Panc1 (cell line): ENCODE data around the gene B3GNT3. TPM values are rescaled to one million over a fixed set of nuclear protein-coding genes. Genes with fewer than 3 reads are reported as not detected.
A peak's percentile ranks its signal among the peaks of the same experiment; 100 is the strongest.

Experiments
- ATAC-seq: fragments of 200-7000 bp; cut with Tn5 transposase; 2 replicates; pipeline ENCODE4 v1.9.1; 2020; ENCODE audit warnings: mild to moderate bottlenecking, moderate library complexity
- BruUV-seq: library from RNA; stranded (reverse); fragments of 400-500 nt; replicated peaks from 2 replicates; lab custom pipeline; 2021; lab: Mats Ljungman, UMichigan
- CTCF ChIA-PET: fragments of 300-600 bp; sonication (Branson Sonifier 250); formaldehyde crosslinking; loops from one replicate; lab custom pipeline; 2022; ENCODE audit warnings: antibody characterized with exemption; lab: Charles Lee
- POLR2A ChIA-PET: fragments of 300-600 bp; sonication (Branson Sonifier 250); formaldehyde crosslinking; loops from one replicate; lab custom pipeline; 2022; ENCODE audit warnings: antibody characterized with exemption; lab: Charles Lee
- DNase-seq: peaks from one replicate; pipeline ENCODE4 v3.0.0-alpha.2; 2010; ENCODE audit warnings: low read depth, low spot score
- H3K27ac ChIP-seq: 2 replicates; pipeline ENCODE4 v1.5.1; 2011; ENCODE audit warnings: mild to moderate bottlenecking, low read length, inconsistent platforms
- H3K27me3 ChIP-seq: fragments of 200-500 bp; sonication (Bioruptor generic); 2 replicates; pipeline ENCODE4 v1.6.0; 2014; ENCODE audit warnings: low read length, inconsistent platforms; ENCODE audit not compliant: control insufficient read depth, insufficient read depth
- H3K36me3 ChIP-seq: fragments of 200-500 bp; sonication (Bioruptor generic); 2 replicates; pipeline ENCODE4 v1.5.1; 2014; ENCODE audit warnings: inconsistent platforms, mild to moderate bottlenecking, low read length, moderate library complexity; ENCODE audit not compliant: control insufficient read depth, insufficient read depth
- H3K4me1 ChIP-seq: 2 replicates; pipeline ENCODE4 v1.5.1; 2011; ENCODE audit warnings: inconsistent platforms, mild to moderate bottlenecking, low read length, moderate library complexity; ENCODE audit not compliant: control insufficient read depth, insufficient read depth
- H3K4me3 ChIP-seq, 2 experiments: 2 replicates each; pipeline ENCODE4 v1.5.1; 2011 to 2012; ENCODE audit warnings: low read depth in 2 of 2, low read length in 2 of 2, mild to moderate bottlenecking in 2 of 2, inconsistent platforms in 1 of 2, moderate library complexity in 1 of 2
- H3K9me3 ChIP-seq: fragments of 200-500 bp; sonication (Bioruptor generic); 2 replicates; pipeline ENCODE4 v1.5.1; 2014; ENCODE audit warnings: low read depth, mild to moderate bottlenecking, inconsistent platforms, low read length, moderate library complexity; ENCODE audit not compliant: control insufficient read depth, insufficient read depth
- CTCF ChIP-seq: fragments of 450-650 bp; IDR thresholded peaks from 2 replicates; pipeline ENCODE4 v1.5.1; 2017; ENCODE audit warnings: mild to moderate bottlenecking
- POLR2AphosphoS5 ChIP-seq: IDR thresholded peaks from 2 replicates; pipeline ENCODE4 v1.6.1; 2012; ENCODE audit warnings: mild to moderate bottlenecking, low read depth, low read length, moderate library complexity
- REST ChIP-seq, 2 experiments: IDR thresholded peaks; 2 replicates each; pipeline ENCODE4 v1.6.1; 2011 to 2012; ENCODE audit warnings: low read depth in 2 of 2, control low read depth in 1 of 2, low read length in 1 of 2, mild to moderate bottlenecking in 1 of 2, moderate library complexity in 1 of 2; ENCODE audit not compliant: insufficient read depth in 1 of 2
- SIN3A ChIP-seq: IDR thresholded peaks from 2 replicates; pipeline ENCODE4 v1.6.1; 2012; ENCODE audit warnings: low read depth, mild to moderate bottlenecking, low read length, moderate library complexity, borderline replicate concordance; ENCODE audit not compliant: insufficient read depth
- TCF7L2 ChIP-seq: IDR thresholded peaks from 2 replicates; pipeline ENCODE4 v1.6.1; 2011; ENCODE audit warnings: mild to moderate bottlenecking, low read depth, low read length, inconsistent platforms
- in situ Hi-C: cut with HindIII; loops from 2 replicates; pipeline ENCODE4 v1.10.0; 2016; ENCODE audit warnings: low sequenced_read_pairs, low pct_unique_long_range_greater_than_20kb
- intact Hi-C: fragments of 100-400 bp; cut with micrococcal nuclease; formaldehyde crosslinking; loops from one replicate; pipeline ENCODE4 v1.10.0; 2022; ENCODE audit not compliant: unreplicated experiment
- total RNA-seq: library from RNA; stranded (reverse); gene quantifications from one replicate; pipeline ENCODE4 v1.2.1, GENCODE V29; 2021; ENCODE audit not compliant: unreplicated experiment

Gene B3GNT3
- total RNA-seq, 1 experiment from 2014 or later: 0.67 TPM

GRCh38 chr19:17754634-17755442, 40.1 kb upstream of the B3GNT3 start:
- CTCF ChIA-PET: interaction anchor here (0.9 kb wide), 1 partner anchor 12 kb away, joined by 3 read pairs; no protein-coding TSS in a partner anchor
- H3K9me3 ChIP-seq: no peaks in the 10 kb centered on the region
- POLR2A ChIA-PET: no interaction called here
- intact Hi-C loops (no loop called here), in situ Hi-C loops (no loop called here)
- no peak for TF ChIP-seq POLR2AphosphoS5
- no peak for TF ChIP-seq REST (IDR thresholded peaks at IDR 0.05; ENCODE audit: insufficient read depth in 1 of 2, low read depth in 2 of 2, low read length in 1 of 2)
- no peak for TF ChIP-seq CTCF
- H3K27me3 ChIP-seq: no peaks in the 10 kb centered on the region
- H3K36me3 ChIP-seq: no peaks in the 10 kb centered on the region
- H3K27ac ChIP-seq: no peak overlapping the region
- BruUV-seq: no TSS peak
- H3K4me1 ChIP-seq: peaks cover 8% of the 10 kb centered on the region
- no peak for DNase-seq
- no peak overlapping the region for H3K4me3 ChIP-seq
- ATAC-seq: peak; percentile 36; the same call in 1 of the 2 replicates

- intact Hi-C loops: no loop called here
- no peaks in the 10 kb centered on the region for H3K9me3 ChIP-seq
- no peaks in the 10 kb centered on the region for H3K36me3 ChIP-seq
- ChIA-PET POLR2A (no interaction called here), CTCF (no interaction called here)
- no peak overlapping the region for H3K27ac ChIP-seq
- no peak for DNase-seq
- H3K4me3 ChIP-seq: no peak overlapping the region
- no peak for TF ChIP-seq SIN3A
- no peak for TF ChIP-seq CTCF
- TF ChIP-seq POLR2AphosphoS5: no peak
- no peak for TF ChIP-seq TCF7L2
- no peak for TF ChIP-seq REST (IDR thresholded peaks at IDR 0.05; ENCODE audit: insufficient read depth in 1 of 2, low read depth in 2 of 2, low read length in 1 of 2)
- peaks cover 8% of the 10 kb centered on the region for H3K4me1 ChIP-seq
- peak; percentile 63; the same call in 1 of the 2 replicates for ATAC-seq
- in situ Hi-C loops: no loop called here
- no peaks in the 10 kb centered on the region for H3K27me3 ChIP-seq
- BruUV-seq: no TSS peak
These were observed 39.5 kb upstream of the B3GNT3 start for GRCh38 chr19:17755443-17755890.
